ENCODE data around the gene RHEX. TPM values are rescaled to one million over a fixed set of nuclear protein-coding genes. Genes with fewer than 3 reads are reported as not detected.

Gene RHEX
- total and polyA plus RNA-seq, 11 donors: 0.16 to 0.60 (median 0.38) TPM; not detected in 5

- ATAC-seq (no peak), DNase-seq (no peak)
- intact Hi-C loops (cut with DNase I): loop anchor here (2.0 to 10.0 kb wide), 15 partner anchors 72 to 512 kb away; no protein-coding TSS in a partner anchor
- Histone ChIP-seq H3K9me3 (no peaks in the 10 kb centered on the region), H3K4me3 (no peak overlapping the region), H3K36me3 (no peaks in the 10 kb centered on the region), H3K4me1 (peaks cover 0 to 8% (median 0%) of the 10 kb centered on the region in 12 donors), H3K27ac (no peak overlapping the region), H3K27me3 (no peaks in the 10 kb centered on the region)
- TF ChIP-seq CTCF (IDR thresholded peaks at IDR 0.05): no peak
- no peak for TF ChIP-seq POLR2A (IDR thresholded peaks at IDR 0.05)
- WGBS, 4 donors: 66 to 74% (median 71%) methylated on average over 7 of the region's 7 CpGs
These were observed 54.2 kb downstream of the RHEX start for GRCh38 chr1:206107168-206107544.

DNA sequence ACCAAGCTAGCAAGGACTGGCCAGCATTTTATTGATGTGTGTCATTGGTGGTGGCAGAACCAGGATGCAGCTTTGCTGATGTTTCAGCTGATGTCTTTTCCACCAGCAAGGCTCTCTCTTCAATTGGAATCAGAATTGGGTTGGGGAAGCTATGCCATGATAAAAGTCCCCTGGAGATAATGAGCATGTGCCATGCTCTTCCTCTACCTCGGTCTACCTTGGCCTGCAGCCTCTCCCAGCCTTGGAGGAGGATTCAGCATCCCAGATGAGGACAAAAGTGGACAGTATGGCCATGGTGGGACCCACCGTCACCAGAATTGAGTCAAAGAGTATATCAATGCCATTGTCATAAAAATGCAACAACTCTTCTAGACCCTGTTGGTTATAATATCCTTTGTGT lies 55.7 kb downstream of the RHEX start:
- ATAC-seq: no peak
- Histone ChIP-seq H3K27ac (no peak overlapping the region), H3K9me3 (no peaks in the 10 kb centered on the region), H3K27me3 (no peaks in the 10 kb centered on the region), H3K4me3 (no peak overlapping the region), H3K4me1 (peaks cover 0 to 3% (median 0%) of the 10 kb centered on the region in 12 donors), H3K36me3 (no peaks in the 10 kb centered on the region)
- 83 to 91% (median 89%) methylated on average over 2 of the region's 2 CpGs for WGBS, 4 donors
- intact Hi-C loops (cut with DNase I): loop anchor here (5.0 to 10.0 kb wide), 10 partner anchors 74 to 514 kb away; no protein-coding TSS in a partner anchor
- DNase-seq: no peak
- TF ChIP-seq POLR2A (IDR thresholded peaks at IDR 0.05) (no peak), CTCF (IDR thresholded peaks at IDR 0.05) (no peak)

DNA sequence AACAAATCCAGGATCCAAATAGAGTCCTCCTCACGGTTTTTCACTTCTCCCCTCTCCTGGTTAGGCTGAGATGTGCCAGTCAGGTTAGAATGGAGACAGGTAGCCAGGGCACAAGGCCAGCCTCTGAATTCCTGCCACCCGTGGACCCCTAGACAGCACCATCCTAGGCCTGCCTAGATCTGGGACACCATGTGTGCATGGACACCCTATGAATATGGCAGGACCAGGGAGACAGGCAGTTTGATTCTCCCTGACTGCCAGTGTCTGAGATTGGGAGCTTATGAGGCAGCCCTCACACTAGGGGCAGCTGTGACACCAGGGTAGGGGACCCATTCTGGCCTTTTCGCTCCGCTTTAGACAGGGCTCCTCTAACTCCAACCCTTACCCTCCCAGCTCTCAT lies 56.7 kb downstream of the RHEX start:
- no peak overlapping the region for H3K4me3 ChIP-seq
- H3K4me1 ChIP-seq: peaks cover 0 to 3% (median 0%) of the 10 kb centered on the region in 12 donors
- TF ChIP-seq CTCF (IDR thresholded peaks at IDR 0.05): no peak
- no peak for TF ChIP-seq POLR2A (IDR thresholded peaks at IDR 0.05)
- 90 to 92% (median 91%) methylated on average over 4 of the region's 4 CpGs for WGBS, 4 donors
- no peak overlapping the region for H3K27ac ChIP-seq
- H3K27me3 ChIP-seq: no peaks in the 10 kb centered on the region
- ATAC-seq (no peak), DNase-seq (no peak)
- intact Hi-C loops (cut with DNase I): loop anchor here (5.0 to 10.0 kb wide), 10 partner anchors 75 to 515 kb away; no protein-coding TSS in a partner anchor
- H3K9me3 ChIP-seq: no peaks in the 10 kb centered on the region
- H3K36me3 ChIP-seq: no peaks in the 10 kb centered on the region

DNA sequence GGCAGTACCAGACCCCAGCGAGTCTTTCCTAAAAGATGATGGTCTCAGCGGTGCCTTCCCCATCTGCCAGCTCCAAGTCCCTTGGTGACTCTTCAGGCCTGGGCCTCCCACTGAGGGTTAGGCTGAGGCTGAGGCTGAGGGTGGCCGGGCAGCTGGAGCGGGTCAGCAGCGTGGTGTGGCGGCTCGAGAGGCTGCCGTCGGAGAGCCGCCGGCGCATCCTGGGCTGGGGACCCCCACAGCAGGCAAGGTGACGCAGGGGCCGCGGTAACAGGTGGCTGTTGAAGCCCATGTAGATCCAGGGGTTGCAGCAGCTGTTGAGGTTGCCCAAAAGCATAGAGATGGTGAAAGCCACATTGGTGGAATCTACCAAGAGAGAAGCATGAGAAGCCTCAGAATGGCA lies 57.2 kb downstream of the RHEX start:
- no peak for ATAC-seq
- intact Hi-C loops (cut with DNase I): no loop called here
- H3K9me3 ChIP-seq: no peaks in the 10 kb centered on the region
- no peak for DNase-seq
- WGBS, 4 donors: 95 to 97% (median 95%) methylated on average over 4 to 15 of the region's 15 CpGs
- H3K36me3 ChIP-seq: no peaks in the 10 kb centered on the region
- no peak overlapping the region for H3K27ac ChIP-seq
- H3K4me3 ChIP-seq: no peak overlapping the region
- peaks cover 0 to 3% (median 0%) of the 10 kb centered on the region in 12 donors for H3K4me1 ChIP-seq
- no peaks in the 10 kb centered on the region for H3K27me3 ChIP-seq
- no peak for TF ChIP-seq CTCF (IDR thresholded peaks at IDR 0.05)
- TF ChIP-seq POLR2A (IDR thresholded peaks at IDR 0.05): no peak

Data from heart left ventricle (tissue), 16 donors.